ENCODE measurements around the gene MEI1. TPM values are rescaled to one million over a fixed set of nuclear protein-coding genes. Genes with fewer than 3 reads are reported as not detected.
"Not testable (repeated sequence)": the region's sequence is repeated elsewhere in the genome, so short reads cannot be mapped to it uniquely, and the experiment has no call there.

MEI1 gene
- polyA plus RNA-seq, 1 experiment: 3.8 TPM

DNA sequence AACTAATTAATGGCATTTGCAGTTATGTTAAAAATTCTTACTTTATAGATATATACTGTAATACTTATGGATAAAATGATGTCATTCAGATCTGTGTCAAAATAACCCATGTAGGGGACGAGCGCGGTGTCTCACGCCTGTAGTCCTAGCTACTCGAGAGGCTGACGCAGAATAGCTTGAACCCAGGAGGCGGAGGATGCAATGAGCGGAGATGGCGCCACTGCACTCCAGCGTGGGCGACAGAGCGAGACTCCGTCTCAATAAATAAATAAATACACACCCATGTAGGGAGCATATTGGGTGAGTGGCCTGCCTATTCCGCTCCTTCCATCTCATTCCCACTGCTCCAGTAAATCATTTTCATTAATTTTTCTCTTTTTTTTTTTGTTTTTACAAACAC, 17.7 kb upstream of the MEI1 start:
- Histone ChIP-seq H3K27me3 (ENCODE audit: control insufficient read depth, insufficient read depth, low read length) (no peaks in the 10 kb centered on the region), H3K36me3 (ENCODE audit: control insufficient read depth, insufficient read depth, low read length) (peaks cover 5% of the 10 kb centered on the region), H3K4me3 (ENCODE audit: low read depth, low read length) (peak overlapping the region; percentile 54)
- DNase-seq (ENCODE audit: low read depth): no peak
- CTCF ChIA-PET: interaction anchor here (1.0 to 1.6 kb wide), 2 partner anchors 15 to 259 kb away, joined by 3 to 4 read pairs; no protein-coding TSS in a partner anchor
- POLR2A ChIA-PET: no interaction called here
- TF ChIP-seq, protein P1, sequence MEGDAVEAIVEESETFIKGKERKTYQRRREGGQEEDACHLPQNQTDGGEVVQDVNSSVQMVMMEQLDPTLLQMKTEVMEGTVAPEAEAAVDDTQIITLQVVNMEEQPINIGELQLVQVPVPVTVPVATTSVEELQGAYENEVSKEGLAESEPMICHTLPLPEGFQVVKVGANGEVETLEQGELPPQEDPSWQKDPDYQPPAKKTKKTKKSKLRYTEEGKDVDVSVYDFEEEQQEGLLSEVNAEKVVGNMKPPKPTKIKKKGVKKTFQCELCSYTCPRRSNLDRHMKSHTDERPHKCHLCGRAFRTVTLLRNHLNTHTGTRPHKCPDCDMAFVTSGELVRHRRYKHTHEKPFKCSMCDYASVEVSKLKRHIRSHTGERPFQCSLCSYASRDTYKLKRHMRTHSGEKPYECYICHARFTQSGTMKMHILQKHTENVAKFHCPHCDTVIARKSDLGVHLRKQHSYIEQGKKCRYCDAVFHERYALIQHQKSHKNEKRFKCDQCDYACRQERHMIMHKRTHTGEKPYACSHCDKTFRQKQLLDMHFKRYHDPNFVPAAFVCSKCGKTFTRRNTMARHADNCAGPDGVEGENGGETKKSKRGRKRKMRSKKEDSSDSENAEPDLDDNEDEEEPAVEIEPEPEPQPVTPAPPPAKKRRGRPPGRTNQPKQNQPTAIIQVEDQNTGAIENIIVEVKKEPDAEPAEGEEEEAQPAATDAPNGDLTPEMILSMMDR (IDR thresholded peaks at IDR 0.05; ENCODE audit: insufficient read depth, low read depth, low read length): no peak

DNA sequence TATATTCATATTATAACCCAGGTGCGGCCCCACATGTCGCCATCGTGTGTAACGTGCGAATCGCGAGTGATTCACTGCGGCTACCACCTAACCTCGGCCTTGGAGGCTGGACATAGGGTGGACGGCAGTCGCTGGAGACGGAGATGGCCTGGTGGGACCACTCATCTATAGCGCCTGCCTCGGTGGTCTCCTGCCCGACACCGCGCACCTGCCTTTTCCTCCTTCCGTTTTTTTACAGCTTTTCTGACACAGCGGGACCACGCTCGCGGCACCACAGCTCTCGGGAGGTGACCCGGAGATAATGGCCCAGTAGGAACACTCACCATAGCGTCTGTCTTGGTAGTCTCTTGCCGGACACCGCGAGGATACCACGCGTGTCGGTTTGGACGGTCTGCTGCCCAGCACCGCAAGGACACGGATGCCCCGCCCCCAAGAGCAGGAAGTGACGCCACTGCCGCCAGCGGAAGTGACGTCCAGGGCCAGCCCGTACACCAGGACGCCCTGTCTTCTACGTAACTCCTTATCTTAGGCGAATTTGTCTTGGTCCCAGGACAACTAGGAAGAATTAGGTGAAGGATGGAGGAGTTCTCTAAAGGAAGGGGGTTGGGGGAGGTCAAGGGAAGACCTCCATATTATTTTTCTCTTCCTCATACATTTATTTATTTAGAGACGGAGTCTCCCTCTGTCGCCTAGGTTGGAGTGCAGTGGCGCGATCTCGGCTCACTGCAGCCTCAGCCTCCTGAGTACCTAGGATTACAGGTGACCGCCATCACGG, 17.1 kb upstream of the MEI1 start:
- ChIA-PET POLR2A (no interaction called here), CTCF (no interaction called here)
- Histone ChIP-seq H3K36me3 (ENCODE audit: control insufficient read depth, insufficient read depth, low read length) (peaks cover 5% of the 10 kb centered on the region), H3K4me3 (ENCODE audit: low read depth, low read length) (peak overlapping the region; percentile 54), H3K27me3 (ENCODE audit: control insufficient read depth, insufficient read depth, low read length) (no peaks in the 10 kb centered on the region)
- no peak for DNase-seq (ENCODE audit: low read depth)
- TF ChIP-seq, protein P1 (IDR thresholded peaks at IDR 0.05; ENCODE audit: insufficient read depth, low read depth, low read length): no peak

- no peak for DNase-seq (ENCODE audit: low read depth)
- POLR2A ChIA-PET: no interaction called here
- CTCF ChIA-PET: no interaction called here
- TF ChIP-seq, protein P1 (IDR thresholded peaks at IDR 0.05; ENCODE audit: insufficient read depth, low read depth, low read length): no peak
- Histone ChIP-seq H3K36me3 (ENCODE audit: control insufficient read depth, insufficient read depth, low read length) (peaks cover 4% of the 10 kb centered on the region), H3K4me3 (ENCODE audit: low read depth, low read length) (no peak overlapping the region; the same call in 1 of the 2 replicates), H3K27me3 (ENCODE audit: control insufficient read depth, insufficient read depth, low read length) (no peaks in the 10 kb centered on the region)
These were observed 16.3 kb upstream of the MEI1 start for GRCh38 chr22:41683052-41683451.

- DNase-seq (ENCODE audit: low read depth): no peak
- Histone ChIP-seq H3K36me3 (ENCODE audit: control insufficient read depth, insufficient read depth, low read length) (peaks cover 2% of the 10 kb centered on the region), H3K27me3 (ENCODE audit: control insufficient read depth, insufficient read depth, low read length) (no peaks in the 10 kb centered on the region), H3K4me3 (ENCODE audit: low read depth, low read length) (no peak overlapping the region)
- TF ChIP-seq, protein P1 (IDR thresholded peaks at IDR 0.05; ENCODE audit: insufficient read depth, low read depth, low read length): no peak
- ChIA-PET POLR2A (no interaction called here), CTCF (interaction anchor here (1.2 kb wide), 1 partner anchor 13 kb away, joined by 7 read pairs; no protein-coding TSS in a partner anchor)
These were observed 15.7 kb upstream of the MEI1 start for GRCh38 chr22:41683616-41684015.

GRCh38 chr22:41684194-41684593, 15.1 kb upstream of the MEI1 start:
- Histone ChIP-seq H3K36me3 (ENCODE audit: control insufficient read depth, insufficient read depth, low read length) (peaks cover 2% of the 10 kb centered on the region; the same call in 1 of the 2 replicates), H3K27me3 (ENCODE audit: control insufficient read depth, insufficient read depth, low read length) (no peaks in the 10 kb centered on the region), H3K4me3 (ENCODE audit: low read depth, low read length) (no peak overlapping the region)
- ChIA-PET POLR2A (no interaction called here), CTCF (interaction anchor here (1.2 kb wide), 1 partner anchor 13 kb away, joined by 7 read pairs; no protein-coding TSS in a partner anchor)
- DNase-seq (ENCODE audit: low read depth): no peak
- TF ChIP-seq, protein P1 (IDR thresholded peaks at IDR 0.05; ENCODE audit: insufficient read depth, low read depth, low read length): no peak

- DNase-seq (ENCODE audit: low read depth); POLR2A ChIA-PET; H3K4me3 ChIP-seq (ENCODE audit: low read depth, low read length): not testable (repeated sequence)
These were observed 12.4 kb upstream of the MEI1 start for GRCh38 chr22:41686890-41687289.

More at GRCh38 chr22:41686890-41687289, 12.4 kb upstream of the MEI1 start:
- H3K36me3 ChIP-seq (ENCODE audit: control insufficient read depth, insufficient read depth, low read length); H3K27me3 ChIP-seq (ENCODE audit: control insufficient read depth, insufficient read depth, low read length): not testable (repeated sequence)
- CTCF ChIA-PET: interaction anchor here (1.6 to 3.9 kb wide), 4 partner anchors 10 to 254 kb away, joined by 3 to 23 read pairs (median 12); partner anchors contain the start of gene POLR3H

Measured in BJ (cell line).